A673 (cell line): ENCODE results near the gene CYTH4. TPM values are rescaled to one million over a fixed set of nuclear protein-coding genes. Genes with fewer than 3 reads are reported as not detected.

Experiments
- BruUV-seq: library from RNA; stranded (reverse); fragments of 400-500 nt; replicated peaks from 2 replicates; lab custom pipeline; 2021; lab: Mats Ljungman, UMichigan
- CTCF ChIA-PET: fragments of 300-600 bp; sonication (Branson Sonifier 250); formaldehyde crosslinking; loops from one replicate; lab custom pipeline; 2022; ENCODE audit warnings: antibody characterized with exemption; lab: Charles Lee
- POLR2A ChIA-PET: fragments of 300-600 bp; sonication (Branson Sonifier 250); formaldehyde crosslinking; loops from one replicate; lab custom pipeline; 2022; ENCODE audit warnings: antibody characterized with exemption; ENCODE audit not compliant: low non-redundant PET; lab: Charles Lee
- DNase-seq: peaks from one replicate; pipeline ENCODE4 v3.0.0-alpha.2; 2015; ENCODE audit warnings: low spot score
- H3K27ac ChIP-seq: fragments of 200-600 bp; sonication (generic); 2 replicates; pipeline ENCODE4 v1.5.1; 2016; ENCODE audit warnings: mixed run types, low read depth, mild to moderate bottlenecking, mixed read lengths, antibody characterized with exemption, low read length; ENCODE audit not compliant: poor library complexity, severe bottlenecking
- H3K27me3 ChIP-seq: fragments of 200-600 bp; sonication (generic); replicated peaks from 2 replicates; pipeline ENCODE4 v1.6.1; 2017; ENCODE audit warnings: mixed run types, low read depth, mild to moderate bottlenecking, mixed read lengths, antibody characterized with exemption, low read length; ENCODE audit not compliant: insufficient read depth, poor library complexity
- H3K36me3 ChIP-seq: fragments of 200-600 bp; sonication (generic); 2 replicates; pipeline ENCODE4 v1.6.1; 2016; ENCODE audit warnings: mixed run types, mild to moderate bottlenecking, mixed read lengths, antibody characterized with exemption, low read length; ENCODE audit not compliant: insufficient read depth, poor library complexity, severe bottlenecking
- H3K4me1 ChIP-seq: fragments of 200-600 bp; sonication (generic); 2 replicates; pipeline ENCODE4 v1.6.1; 2017; ENCODE audit warnings: mixed run types, mild to moderate bottlenecking, mixed read lengths, antibody characterized with exemption, low read length; ENCODE audit not compliant: insufficient read depth, poor library complexity, severe bottlenecking
- H3K4me3 ChIP-seq: fragments of 200-600 bp; sonication (generic); 2 replicates; pipeline ENCODE4 v1.5.1; 2016; ENCODE audit warnings: low read depth, mixed run types, mild to moderate bottlenecking, mixed read lengths, low read length; ENCODE audit not compliant: poor library complexity, severe bottlenecking
- H3K9me3 ChIP-seq: fragments of 200-600 bp; sonication (generic); 2 replicates; pipeline ENCODE4 v1.6.1; 2016; ENCODE audit warnings: mixed run types, low read depth, mild to moderate bottlenecking, mixed read lengths, antibody characterized with exemption, low read length; ENCODE audit not compliant: poor library complexity, severe bottlenecking
- CTCF ChIP-seq: fragments of 300-800, 200-600 bp; sonication (generic); conservative IDR thresholded peaks from 2 replicates; pipeline ENCODE4 v1.5.1; 2017; ENCODE audit warnings: low read depth, mild to moderate bottlenecking, antibody characterized with exemption, low read length, moderate library complexity, mixed read lengths
- EZH2 ChIP-seq: fragments of 200-600 bp; sonication (generic); IDR thresholded peaks from 2 replicates; pipeline ENCODE4 v1.6.1; 2017; ENCODE audit warnings: borderline replicate concordance, low read depth, mild to moderate bottlenecking, mixed read lengths, antibody characterized with exemption, low read length; ENCODE audit not compliant: poor library complexity, severe bottlenecking
- intact Hi-C: fragments of 100-400 bp; cut with micrococcal nuclease; formaldehyde crosslinking; loops from one replicate; pipeline ENCODE4 v1.10.0; 2022; ENCODE audit not compliant: unreplicated experiment
- total RNA-seq: library from RNA; stranded (reverse); gene quantifications from 2 replicates; pipeline ENCODE4 v1.2.3, GENCODE V29; 2021

Gene CYTH4
- total RNA-seq, 1 experiment from 2014 or later, result not detected

- Histone ChIP-seq H3K9me3 (no peaks in the 10 kb centered on the region), H3K36me3 (no peaks in the 10 kb centered on the region), H3K27ac (no peak overlapping the region), H3K4me1 (peaks cover 14% of the 10 kb centered on the region), H3K27me3 (no peaks in the 10 kb centered on the region), H3K4me3 (no peak overlapping the region)
- DNase-seq, result no peak
- POLR2A ChIA-PET, result no interaction called here
- no TSS peak for BruUV-seq
- TF ChIP-seq EZH2 (no peak), CTCF (no peak)
- intact Hi-C loops, result no loop called here
- CTCF ChIA-PET, result no interaction called here
Observed at GRCh38 chr22:37305887-37306286, 23.6 kb downstream of the CYTH4 start.

GRCh38 chr22:37306494-37306829, 24.2 kb downstream of the CYTH4 start:
- Histone ChIP-seq H3K9me3 (no peaks in the 10 kb centered on the region), H3K27ac (peak overlapping the region; percentile 63), H3K27me3 (no peaks in the 10 kb centered on the region), H3K4me3 (no peak overlapping the region), H3K36me3 (no peaks in the 10 kb centered on the region), H3K4me1 (peaks cover 14% of the 10 kb centered on the region)
- no peak for DNase-seq
- intact Hi-C loops, result no loop called here
- CTCF ChIA-PET, result no interaction called here
- TF ChIP-seq EZH2 (no peak), CTCF (no peak)
- POLR2A ChIA-PET, result no interaction called here
- BruUV-seq, result no TSS peak

- CTCF ChIA-PET, result no interaction called here
- no peak overlapping the region for H3K27ac ChIP-seq
Observed at GRCh38 chr22:37308385-37309200, 26.3 kb downstream of the CYTH4 start.

More at GRCh38 chr22:37308385-37309200, 26.3 kb downstream of the CYTH4 start:
- Histone ChIP-seq H3K36me3 (no peaks in the 10 kb centered on the region), H3K9me3 (no peaks in the 10 kb centered on the region), H3K4me3 (no peak overlapping the region), H3K4me1 (peaks cover 14% of the 10 kb centered on the region), H3K27me3 (no peaks in the 10 kb centered on the region)
- TF ChIP-seq EZH2 (no peak), CTCF (no peak)
- no peak for DNase-seq
- intact Hi-C loops, result no loop called here
- POLR2A ChIA-PET, result no interaction called here
- no TSS peak for BruUV-seq
